H1 (cell line): Measurements from ENCODE around the gene ITPKB. TPM values are rescaled to one million over a fixed set of nuclear protein-coding genes. Genes with fewer than 3 reads are reported as not detected.

ENCODE experiments used
- CBX8 ChIP-seq: fragments of 300-800, 300-1000 bp; sonication (generic); IDR thresholded peaks from 2 replicates; pipeline ENCODE4 v1.7.1; 2016; ENCODE audit warnings: low read depth, low read length, borderline replicate concordance
- CTBP2 ChIP-seq: IDR thresholded peaks from 2 replicates; pipeline ENCODE4 v1.7.0; 2011; ENCODE audit warnings: borderline replicate concordance, mild to moderate bottlenecking, moderate library complexity, mixed read lengths, low read length; ENCODE audit not compliant: insufficient read depth, insufficient read length
- GTF2F1 ChIP-seq: IDR thresholded peaks from 2 replicates; pipeline ENCODE4 v1.6.1; 2012; ENCODE audit warnings: low read depth, low read length, improper control_type of control experiment, borderline replicate concordance
- NRF1 ChIP-seq: IDR thresholded peaks from 2 replicates; pipeline ENCODE4 v1.6.1; 2011; ENCODE audit warnings: mild to moderate bottlenecking, low read depth, low read length, improper control_type of control experiment
- POLR2A ChIP-seq, 2 experiments: IDR thresholded peaks; 1 replicate in 1 of 2; 2 replicates in 1 of 2; pipeline ENCODE4 v1.6.1; 2011; ENCODE audit warnings: low read depth in 2 of 2, low read length in 2 of 2, mild to moderate bottlenecking in 2 of 2; ENCODE audit errors: control extremely low read depth in 1 of 2
- POLR2AphosphoS5 ChIP-seq: IDR thresholded peaks from 2 replicates; pipeline ENCODE4 v1.6.1; 2011; ENCODE audit warnings: low read depth, low read length
- SIRT6 ChIP-seq: IDR thresholded peaks from one replicate; pipeline ENCODE4 v1.7.1; 2012; ENCODE audit warnings: low read length, inconsistent platforms
- TAF7 ChIP-seq: optimal IDR thresholded peaks from 2 replicates; pipeline ENCODE3; 2011; ENCODE audit warnings: low read depth, mild to moderate bottlenecking, inconsistent platforms, low read length, moderate library complexity, borderline replicate concordance
- polyA plus RNA-seq, 7 experiments: library from polyadenylated mRNA; depleted of rRNA in 3 of 7; stranded (reverse) in 5 of 7; unstranded in 2 of 7; fragments of >200 nt in 5 of 7; fragments of 200-250 nt in 2 of 7; gene quantifications; 1 replicate in 5 of 7; 2 replicates in 1 of 7; 4 replicates in 1 of 7; pipeline versions ENCODE4 v1.2.1 to v1.2.3, GENCODE V29; 2011 to 2013; ENCODE audit warnings: missing spikeins in 2 of 7, mixed read lengths in 2 of 7
- total RNA-seq: library from RNA; stranded (reverse); fragmentation: NEBNext Ultra II Directional; extraction: Animal tissue kit (Norgen Biotek cat#: 25700); gene quantifications from 2 replicates; pipeline ENCODE4 v1.2.1, GENCODE V29; 2021
- TF ChIP-seq, protein P1 (sequence below): fragments of 300-600 bp; sonication (generic); IDR thresholded peaks from 2 replicates; pipeline ENCODE4 v1.7.1; 2012; ENCODE audit warnings: low read length, moderate library complexity, mild to moderate bottlenecking, inconsistent platforms; ENCODE audit not compliant: insufficient replicate concordance

Gene ITPKB
- total and polyA plus RNA-seq, 2 of the 8 experiments (the other 6 are each of a cell fraction or from before 2014, with no cell fraction given) = 1.7 to 4.8 TPM

DNA sequence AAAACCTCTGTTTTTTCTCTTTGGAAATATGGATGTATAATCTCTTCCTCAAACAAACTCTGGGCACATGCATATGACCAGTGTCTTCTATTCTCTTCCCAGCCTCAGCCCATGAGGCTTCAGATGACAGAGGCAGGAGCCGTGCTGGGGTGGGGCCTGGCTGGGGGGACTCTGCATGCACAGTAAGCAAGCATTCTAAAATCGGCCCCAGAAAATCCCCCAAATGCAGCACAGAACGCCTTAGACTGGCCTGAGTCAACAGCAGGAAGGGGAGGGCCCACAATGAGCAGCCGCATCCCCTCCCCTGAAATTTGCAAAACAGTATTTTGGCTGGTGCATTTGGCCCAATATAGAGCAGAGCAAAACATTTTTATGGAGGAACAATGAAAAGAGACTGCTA lies 47.8 kb downstream of the ITPKB start (continued):
- TF ChIP-seq, protein P1, sequence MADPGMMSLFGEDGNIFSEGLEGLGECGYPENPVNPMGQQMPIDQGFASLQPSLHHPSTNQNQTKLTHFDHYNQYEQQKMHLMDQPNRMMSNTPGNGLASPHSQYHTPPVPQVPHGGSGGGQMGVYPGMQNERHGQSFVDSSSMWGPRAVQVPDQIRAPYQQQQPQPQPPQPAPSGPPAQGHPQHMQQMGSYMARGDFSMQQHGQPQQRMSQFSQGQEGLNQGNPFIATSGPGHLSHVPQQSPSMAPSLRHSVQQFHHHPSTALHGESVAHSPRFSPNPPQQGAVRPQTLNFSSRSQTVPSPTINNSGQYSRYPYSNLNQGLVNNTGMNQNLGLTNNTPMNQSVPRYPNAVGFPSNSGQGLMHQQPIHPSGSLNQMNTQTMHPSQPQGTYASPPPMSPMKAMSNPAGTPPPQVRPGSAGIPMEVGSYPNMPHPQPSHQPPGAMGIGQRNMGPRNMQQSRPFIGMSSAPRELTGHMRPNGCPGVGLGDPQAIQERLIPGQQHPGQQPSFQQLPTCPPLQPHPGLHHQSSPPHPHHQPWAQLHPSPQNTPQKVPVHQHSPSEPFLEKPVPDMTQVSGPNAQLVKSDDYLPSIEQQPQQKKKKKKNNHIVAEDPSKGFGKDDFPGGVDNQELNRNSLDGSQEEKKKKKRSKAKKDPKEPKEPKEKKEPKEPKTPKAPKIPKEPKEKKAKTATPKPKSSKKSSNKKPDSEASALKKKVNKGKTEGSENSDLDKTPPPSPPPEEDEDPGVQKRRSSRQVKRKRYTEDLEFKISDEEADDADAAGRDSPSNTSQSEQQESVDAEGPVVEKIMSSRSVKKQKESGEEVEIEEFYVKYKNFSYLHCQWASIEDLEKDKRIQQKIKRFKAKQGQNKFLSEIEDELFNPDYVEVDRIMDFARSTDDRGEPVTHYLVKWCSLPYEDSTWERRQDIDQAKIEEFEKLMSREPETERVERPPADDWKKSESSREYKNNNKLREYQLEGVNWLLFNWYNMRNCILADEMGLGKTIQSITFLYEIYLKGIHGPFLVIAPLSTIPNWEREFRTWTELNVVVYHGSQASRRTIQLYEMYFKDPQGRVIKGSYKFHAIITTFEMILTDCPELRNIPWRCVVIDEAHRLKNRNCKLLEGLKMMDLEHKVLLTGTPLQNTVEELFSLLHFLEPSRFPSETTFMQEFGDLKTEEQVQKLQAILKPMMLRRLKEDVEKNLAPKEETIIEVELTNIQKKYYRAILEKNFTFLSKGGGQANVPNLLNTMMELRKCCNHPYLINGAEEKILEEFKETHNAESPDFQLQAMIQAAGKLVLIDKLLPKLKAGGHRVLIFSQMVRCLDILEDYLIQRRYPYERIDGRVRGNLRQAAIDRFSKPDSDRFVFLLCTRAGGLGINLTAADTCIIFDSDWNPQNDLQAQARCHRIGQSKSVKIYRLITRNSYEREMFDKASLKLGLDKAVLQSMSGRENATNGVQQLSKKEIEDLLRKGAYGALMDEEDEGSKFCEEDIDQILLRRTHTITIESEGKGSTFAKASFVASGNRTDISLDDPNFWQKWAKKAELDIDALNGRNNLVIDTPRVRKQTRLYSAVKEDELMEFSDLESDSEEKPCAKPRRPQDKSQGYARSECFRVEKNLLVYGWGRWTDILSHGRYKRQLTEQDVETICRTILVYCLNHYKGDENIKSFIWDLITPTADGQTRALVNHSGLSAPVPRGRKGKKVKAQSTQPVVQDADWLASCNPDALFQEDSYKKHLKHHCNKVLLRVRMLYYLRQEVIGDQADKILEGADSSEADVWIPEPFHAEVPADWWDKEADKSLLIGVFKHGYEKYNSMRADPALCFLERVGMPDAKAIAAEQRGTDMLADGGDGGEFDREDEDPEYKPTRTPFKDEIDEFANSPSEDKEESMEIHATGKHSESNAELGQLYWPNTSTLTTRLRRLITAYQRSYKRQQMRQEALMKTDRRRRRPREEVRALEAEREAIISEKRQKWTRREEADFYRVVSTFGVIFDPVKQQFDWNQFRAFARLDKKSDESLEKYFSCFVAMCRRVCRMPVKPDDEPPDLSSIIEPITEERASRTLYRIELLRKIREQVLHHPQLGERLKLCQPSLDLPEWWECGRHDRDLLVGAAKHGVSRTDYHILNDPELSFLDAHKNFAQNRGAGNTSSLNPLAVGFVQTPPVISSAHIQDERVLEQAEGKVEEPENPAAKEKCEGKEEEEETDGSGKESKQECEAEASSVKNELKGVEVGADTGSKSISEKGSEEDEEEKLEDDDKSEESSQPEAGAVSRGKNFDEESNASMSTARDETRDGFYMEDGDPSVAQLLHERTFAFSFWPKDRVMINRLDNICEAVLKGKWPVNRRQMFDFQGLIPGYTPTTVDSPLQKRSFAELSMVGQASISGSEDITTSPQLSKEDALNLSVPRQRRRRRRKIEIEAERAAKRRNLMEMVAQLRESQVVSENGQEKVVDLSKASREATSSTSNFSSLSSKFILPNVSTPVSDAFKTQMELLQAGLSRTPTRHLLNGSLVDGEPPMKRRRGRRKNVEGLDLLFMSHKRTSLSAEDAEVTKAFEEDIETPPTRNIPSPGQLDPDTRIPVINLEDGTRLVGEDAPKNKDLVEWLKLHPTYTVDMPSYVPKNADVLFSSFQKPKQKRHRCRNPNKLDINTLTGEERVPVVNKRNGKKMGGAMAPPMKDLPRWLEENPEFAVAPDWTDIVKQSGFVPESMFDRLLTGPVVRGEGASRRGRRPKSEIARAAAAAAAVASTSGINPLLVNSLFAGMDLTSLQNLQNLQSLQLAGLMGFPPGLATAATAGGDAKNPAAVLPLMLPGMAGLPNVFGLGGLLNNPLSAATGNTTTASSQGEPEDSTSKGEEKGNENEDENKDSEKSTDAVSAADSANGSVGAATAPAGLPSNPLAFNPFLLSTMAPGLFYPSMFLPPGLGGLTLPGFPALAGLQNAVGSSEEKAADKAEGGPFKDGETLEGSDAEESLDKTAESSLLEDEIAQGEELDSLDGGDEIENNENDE = no peak
- TF ChIP-seq CTBP2 = no peak
- no peak for TF ChIP-seq GTF2F1
- no peak for TF ChIP-seq POLR2A (IDR thresholded peaks at IDR 0.05; ENCODE audit: control extremely low read depth in 1 of 2, low read depth in 2 of 2, low read length in 2 of 2)
- no peak for TF ChIP-seq NRF1
- no peak for TF ChIP-seq CBX8
- TF ChIP-seq POLR2AphosphoS5 = no peak
- TF ChIP-seq SIRT6 = no peak
- no peak for TF ChIP-seq TAF7
